CD4-positive, alpha-beta T cell treated with Interleukin-6 at 100 ng/mL for 8 hours (primary cell): ENCODE data around the gene C1QTNF8.

Experiments used
- DNase-seq: peaks from one replicate; pipeline ENCODE4 v3.0.0-alpha.2; 2020; ENCODE audit warnings: mixed read lengths, low spot score

Gene C1QTNF8

DNA sequence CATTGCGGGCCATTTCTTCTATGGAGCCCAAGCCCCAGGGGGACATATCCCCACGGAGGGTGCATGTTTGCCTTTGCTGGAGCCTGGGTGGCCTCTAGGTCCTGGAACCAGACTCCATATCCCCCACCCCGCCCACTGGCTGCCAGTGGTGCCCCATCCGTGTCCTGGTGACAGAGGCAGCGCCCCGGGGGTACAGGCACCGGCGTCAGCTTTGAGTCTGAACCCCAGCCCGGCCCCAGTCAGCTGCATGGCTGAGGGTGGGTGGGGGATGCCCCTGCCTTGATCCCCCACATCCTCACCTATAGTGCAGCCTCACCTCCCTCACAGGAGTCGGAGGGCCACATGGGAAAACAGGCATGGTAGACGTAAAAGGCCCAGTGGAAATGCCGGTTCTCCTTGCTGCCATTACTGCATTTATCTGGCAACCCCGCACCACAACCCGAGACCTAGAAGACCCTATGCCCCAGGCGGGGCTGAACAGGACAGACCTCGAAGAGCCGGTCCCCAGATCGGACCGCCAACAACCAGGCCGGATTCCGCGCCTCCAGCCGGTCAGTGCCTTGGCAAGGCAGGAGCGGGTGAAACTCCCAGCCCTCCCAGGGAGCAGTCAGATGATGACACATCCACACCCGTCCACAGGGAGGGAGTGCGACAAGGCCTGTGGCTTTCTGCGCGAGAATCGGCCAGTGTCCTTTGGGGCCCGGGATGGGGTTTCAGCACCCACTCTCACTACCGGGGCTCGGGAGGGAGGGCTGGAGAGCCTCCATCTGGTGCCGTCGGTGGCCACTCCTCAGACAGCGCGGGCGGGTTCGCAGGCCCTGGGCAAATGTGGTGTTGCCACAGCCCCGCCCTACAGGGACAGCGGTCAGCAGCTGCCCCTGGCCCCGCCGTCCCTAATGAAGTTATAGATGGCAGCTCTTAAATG lies 35.4 kb downstream of the C1QTNF8 start:
- DNase-seq: no peak

DNA sequence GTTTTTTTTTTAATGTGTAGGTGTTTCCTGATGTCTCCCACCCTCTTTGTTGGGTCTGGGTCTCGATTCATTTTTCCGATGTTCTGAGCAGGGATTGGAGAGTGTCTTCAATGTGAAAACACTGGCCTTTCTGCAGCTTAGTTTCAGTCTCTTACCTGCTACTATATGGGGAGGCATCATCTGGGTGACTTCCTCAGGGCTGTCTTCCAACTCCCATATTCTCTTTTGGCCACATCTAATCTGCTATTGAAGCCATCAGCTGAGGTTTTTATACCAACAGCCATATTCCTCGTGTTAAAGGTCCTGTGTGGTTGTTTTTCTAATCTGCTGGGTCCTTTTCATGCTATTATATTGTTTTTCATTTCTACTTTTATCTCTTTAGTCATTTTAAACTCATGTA lies 36.7 kb downstream of the C1QTNF8 start:
- DNase-seq: no peak

DNA sequence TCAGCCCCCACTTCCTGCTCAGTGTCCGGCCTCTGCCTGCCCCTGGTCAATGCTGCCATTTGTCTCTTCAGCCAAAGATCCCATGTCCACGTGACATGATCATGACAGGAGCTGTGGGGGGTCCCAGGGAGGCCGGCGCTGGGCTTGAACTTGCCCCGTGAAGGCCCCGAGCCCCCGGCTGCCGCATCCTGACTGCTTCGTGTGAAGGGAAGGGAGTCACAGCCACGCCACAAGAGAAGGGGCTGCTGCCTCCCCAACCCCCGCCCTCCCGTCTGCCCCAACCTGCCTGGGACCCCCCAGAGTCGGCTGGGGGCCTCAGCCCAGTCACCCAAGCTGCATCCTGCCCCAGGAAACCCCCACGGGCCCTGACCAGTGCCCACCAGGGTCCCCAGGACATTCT lies 37.8 kb downstream of the C1QTNF8 start:
- no peak for DNase-seq

DNA sequence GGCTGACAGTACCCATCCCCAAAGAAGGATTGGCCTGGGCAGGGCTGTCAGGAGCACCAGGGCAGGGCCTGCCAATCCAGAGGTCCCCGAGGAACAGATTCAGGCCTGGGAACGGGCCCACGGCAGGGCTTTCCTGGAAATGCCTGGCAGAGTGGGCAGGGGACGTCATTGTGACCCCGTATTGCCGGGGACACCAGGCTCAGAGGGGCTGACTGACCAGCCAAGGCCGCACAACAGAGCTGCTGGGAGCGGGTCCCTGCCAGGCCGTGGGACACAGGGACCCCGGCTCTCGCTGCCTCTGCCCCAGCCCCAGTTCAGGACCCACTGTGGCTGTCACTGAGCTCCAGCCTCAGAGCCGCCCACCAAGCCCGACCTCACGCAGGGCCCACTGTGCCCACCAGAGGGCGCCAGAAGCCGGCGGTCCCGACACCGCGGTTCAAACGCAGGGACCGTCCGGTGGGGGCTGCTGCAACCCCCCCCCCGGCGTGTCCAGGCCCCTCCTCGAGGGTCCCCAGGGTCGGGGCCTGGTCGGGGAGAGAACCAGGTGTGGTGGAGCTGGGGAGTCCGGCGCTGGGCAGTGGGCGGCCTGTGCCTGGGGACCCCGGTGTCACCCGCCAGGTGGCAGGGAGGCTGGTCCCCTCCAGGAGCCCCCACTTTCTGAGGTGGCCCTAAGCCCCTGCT lies 38.7 kb downstream of the C1QTNF8 start:
- DNase-seq: peak; percentile 35

DNA sequence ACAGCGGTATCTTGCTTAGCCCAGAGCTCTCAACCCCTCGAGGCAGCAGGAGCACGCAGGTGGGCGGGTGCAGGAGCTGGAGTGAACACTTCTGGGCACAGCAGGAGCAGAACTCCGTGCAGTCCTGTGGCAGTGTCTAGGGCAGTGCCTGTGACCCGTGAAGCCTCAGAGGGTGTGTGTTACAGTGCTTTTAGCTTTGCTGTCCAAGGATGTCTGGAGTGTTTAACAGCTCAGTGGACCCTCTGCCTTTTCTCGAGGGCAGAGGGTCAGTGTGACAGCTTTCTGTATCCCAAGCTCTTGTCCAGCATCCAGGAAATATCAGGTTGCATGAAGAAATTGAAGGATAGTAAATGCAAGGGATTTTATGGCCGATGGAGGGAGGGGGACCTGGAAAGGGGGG lies 39.8 kb downstream of the C1QTNF8 start:
- no peak for DNase-seq

DNA sequence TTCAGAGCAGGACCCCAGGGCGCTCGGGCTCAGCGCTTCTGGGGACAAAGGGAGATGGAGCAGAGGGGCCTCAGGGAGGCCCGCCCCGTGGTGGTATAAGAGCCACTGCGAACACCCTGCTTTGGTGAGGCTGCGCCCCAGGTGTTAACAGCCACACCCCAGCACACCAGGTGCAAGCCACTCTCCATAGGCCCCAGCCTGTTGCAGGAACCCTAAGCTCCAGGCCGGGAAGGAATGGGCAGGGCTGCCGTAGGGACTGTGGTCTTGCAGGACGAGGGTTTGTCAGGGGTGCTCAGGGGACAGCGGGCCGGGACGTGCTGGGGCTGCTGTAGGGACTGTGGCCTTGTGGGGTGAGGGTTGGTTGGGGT lies 40.5 kb downstream of the C1QTNF8 start:
- DNase-seq: no peak

DNA sequence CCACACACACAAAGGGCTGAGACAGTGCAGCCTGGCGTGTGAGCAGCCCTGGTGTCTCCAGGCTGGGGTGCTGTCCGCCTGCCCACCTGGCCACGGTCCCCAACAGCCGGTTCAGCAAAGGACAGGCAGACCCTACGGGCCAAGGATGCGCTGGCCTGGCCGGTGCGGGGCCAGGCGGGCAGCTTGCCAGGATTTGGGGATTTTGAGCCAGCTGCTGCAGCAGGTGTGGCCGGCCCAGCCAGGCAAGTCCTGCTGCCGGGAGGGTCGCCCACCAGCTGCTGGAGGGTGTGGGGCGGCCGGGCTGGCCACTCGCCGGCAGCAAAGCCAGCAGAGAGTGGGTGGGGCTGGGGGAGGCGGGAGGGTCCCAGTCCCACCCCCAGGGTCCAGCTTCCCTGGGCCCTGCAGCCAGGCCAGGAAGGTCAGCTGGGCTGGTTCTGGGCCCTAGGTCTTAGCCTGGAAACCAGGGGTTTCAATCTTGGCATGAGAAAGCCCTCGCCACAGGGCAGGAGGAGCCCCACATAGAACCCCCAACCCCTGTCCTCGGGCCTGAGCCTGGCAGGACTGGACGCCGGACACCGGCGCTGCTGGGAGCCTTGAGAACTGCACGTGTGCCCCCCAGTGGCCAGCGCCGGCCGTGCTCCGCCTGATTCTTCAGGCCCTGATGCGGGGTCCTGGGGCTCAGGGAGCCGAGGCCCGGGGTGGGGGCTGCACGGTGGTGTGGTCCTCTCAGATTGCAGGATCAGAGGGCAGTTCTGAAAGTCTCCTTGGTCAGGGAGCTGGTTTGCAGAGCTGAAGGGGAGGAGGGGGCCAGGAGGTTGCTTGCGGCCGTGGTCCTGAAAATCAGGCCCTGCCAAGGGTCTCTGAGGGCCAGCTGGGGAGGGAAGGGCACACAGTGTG lies 41.1 kb downstream of the C1QTNF8 start:
- peak; percentile 13 for DNase-seq

DNA sequence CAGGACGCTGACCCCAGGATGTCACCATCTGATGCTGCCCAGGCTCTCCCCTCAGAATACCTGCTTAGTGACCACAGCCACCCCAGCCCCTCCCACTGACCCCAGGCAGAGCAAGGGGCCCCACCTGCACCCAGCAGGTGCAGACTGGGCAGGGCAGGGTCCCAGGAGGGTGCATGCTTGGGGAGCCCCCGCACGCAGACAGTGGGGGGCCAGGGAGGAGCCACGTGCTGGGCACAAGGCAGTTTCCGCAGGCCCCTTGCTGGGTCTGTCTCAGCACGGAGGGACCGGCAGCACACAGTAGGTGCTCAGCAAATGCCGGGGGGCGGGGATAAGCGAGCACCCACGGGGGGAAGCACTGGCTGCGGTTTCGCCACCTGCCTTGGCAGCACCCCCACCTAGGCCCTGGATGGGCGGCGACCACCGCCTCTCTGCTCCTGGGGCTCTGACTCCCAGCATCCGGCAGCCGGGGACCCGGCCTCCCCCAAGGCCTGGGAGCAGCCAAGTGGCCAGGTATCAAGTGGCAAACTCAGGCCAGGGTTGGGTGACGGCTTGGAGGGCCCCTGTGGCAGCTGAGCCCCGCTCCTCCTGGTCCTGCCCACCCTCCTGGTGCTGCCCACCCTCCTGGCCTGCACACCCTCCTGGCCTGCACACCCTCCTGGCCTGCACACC lies 42.2 kb downstream of the C1QTNF8 start:
- no peak for DNase-seq

DNA sequence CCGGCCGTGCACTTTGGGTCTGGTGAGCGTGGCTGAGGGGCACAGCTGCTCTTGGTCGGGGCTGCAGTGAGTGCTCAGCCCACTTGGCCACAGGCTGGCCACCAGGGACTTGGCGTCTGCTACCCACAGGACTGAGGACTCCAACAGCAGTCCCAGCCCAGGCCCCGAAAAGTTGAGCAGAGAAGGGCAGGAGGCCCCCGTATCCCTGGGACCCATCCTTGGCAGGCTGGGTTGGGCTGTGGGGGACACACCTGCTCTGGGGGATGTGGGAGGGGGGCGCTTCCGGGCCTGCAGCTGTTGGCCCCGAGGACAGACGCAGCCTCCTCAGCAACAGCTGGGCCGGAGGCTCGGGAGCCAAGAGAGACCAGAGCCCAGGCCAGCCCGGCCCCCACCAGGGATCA lies 42.9 kb downstream of the C1QTNF8 start:
- no peak for DNase-seq

DNA sequence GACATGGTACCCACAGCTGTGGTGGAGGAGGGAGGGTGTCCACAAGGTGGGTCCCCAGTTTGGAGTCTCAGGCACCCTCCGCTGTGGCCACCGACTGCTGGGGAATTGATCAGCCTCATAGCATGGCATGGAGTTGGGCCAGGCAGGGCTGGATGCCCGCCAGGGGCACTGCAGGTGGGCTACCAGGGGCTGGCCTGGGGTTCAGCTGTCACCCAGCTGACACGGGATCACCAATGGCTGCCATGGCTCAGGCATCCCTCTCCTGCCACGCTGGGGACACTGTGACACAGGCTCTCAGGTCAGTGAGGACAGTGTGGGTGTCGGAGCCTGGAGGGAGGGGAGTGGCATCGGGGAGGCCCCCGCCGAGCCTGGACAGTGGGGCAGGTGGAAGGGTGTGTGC lies 43.3 kb downstream of the C1QTNF8 start:
- DNase-seq: no peak

DNA sequence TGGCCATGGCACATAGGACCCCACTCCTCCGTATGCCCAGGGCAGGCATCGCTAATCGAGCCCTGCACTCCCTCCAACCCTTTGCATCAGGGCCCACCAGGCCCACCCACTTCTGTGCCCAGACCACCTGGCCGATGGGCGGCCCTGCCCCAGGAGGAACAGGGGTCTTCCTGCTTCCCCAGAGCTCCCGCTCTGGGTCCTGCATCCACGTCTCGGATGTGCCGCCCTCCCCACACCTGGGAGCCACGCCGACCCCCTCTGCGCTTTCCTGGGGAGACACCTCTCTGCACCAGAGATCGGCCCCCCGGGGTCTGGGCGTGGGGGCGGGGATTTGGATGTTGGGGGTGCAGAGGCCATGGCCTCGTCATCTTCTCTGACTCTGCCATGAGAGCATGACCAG lies 44.6 kb downstream of the C1QTNF8 start:
- no peak for DNase-seq

DNA sequence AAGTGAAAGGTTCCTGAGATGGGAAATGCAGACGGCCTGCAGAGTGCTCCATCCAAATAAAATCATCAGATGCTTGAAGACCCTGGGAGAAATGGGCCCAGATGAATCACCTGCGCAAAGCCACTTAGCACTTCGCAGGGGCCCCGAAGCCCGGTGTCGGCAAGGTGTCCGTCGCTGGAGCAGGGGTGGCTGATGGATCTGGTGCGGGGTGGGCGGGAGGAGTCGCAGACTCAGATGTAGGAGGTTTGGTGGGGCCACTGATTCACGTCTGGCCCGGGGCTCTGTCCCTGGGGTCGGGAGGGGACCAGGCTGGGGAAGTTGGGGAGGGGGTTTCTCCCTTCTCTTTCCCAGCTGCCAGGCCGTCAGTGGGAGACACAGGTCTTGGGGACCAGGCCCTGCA lies 45.1 kb downstream of the C1QTNF8 start:
- no peak for DNase-seq

DNA sequence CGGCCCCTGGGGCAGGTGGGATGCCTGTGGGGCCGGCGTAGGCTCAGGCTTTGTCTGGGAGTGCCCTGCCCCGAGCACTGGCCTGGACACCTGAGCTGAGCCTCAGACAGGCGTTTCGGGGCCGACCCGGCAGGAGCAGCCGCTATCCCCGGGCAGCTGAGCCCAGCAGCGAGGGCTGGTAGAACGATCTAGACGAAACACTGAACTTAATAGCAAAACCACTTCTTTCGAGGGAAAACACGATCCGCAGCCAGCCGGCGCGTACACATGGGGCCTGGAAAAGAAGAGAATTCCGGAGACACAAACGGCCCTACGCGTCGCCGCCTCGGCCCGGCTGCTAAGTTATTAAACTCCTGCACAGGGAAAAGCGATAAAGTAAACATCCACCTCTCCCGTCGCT lies 45.5 kb downstream of the C1QTNF8 start:
- no peak for DNase-seq

DNA sequence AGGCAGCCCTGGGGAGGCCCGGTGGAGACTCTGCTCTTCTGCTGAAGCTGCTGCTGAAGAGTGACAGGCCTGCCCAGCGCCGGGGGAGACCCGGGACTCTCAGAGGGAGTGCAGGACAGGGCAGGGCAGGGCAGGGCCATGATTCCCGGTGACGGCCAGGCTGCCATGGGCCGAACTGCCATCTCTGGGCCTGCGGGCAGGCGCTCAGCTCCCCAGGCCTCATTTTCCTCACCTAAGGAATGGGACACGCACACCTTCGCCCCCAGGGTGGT lies 46.1 kb downstream of the C1QTNF8 start:
- no peak for DNase-seq

DNA sequence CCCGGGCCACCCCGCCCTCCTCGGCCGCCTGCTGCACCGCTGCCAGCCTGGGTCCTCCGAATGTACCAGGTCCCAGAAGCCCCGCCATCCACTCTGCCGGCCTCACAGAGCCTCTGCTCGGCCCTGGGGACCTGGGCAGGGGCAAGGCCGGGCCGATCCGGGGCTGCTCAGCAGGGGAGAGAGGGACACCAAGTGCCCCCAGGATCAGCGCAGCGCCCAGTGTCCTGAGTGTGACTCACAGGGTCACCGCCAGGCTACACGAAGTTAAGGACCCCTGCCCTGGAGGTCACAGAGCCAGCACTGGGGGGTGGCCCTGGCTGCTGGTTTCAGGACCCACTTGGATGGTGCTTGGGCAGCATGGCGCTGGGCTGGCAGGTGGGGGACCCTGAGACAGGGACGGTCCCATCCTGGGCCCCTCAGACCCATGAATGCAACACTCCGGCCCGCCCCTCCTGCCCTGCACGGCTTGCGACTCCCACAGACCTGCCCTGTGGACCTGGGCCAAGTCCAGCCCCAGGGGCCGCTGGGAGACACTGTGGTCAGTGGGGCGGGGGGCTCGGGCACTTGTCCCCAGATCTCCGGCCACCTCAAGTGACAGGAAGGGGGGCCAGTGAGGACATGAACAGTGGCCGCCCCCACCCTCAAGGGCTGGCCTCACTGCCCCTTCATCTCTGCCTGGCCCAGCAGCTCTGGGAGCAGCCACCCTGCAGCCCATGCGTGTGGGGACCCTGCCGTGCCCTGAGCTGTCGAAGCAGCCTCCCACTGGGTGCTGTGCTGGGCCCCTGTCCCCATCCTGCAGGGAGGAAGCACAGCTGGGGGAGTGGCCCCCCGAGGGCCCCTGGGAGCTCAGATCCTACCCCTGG lies 46.7 kb downstream of the C1QTNF8 start:
- DNase-seq: no peak

DNA sequence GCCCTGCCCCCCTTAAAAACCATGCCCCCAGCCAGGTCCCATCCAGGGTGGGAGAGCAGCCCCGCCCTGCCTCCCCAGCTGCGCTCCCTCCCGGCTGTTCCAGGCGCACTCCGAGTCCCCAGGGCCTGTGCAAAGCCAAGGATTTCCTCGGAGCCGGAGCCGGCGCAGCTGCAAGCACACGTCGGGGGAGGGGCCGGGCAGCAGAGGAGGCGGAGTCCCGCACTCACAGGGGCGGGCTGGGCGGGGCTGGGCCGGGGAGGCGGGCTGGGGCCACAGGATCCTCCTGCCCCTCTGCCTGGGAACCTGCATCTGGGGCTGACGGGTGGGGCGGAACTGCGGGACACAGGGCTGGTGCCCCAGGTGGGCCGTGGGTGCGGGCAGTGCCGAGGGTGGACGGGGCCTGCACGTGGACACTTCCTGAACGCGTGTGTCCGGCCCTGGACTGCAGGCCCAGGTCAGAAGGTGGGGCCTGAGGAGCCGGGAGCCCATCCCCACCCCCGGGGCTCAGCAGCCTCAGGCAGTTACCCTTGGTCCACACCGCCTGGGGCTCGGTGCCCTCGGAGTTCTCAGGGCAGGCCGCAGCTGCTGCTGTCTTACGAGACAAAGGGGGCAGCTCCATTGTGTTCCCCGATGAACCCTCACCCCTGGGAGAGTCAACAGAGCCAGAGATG lies 47.5 kb downstream of the C1QTNF8 start:
- no peak for DNase-seq

DNA sequence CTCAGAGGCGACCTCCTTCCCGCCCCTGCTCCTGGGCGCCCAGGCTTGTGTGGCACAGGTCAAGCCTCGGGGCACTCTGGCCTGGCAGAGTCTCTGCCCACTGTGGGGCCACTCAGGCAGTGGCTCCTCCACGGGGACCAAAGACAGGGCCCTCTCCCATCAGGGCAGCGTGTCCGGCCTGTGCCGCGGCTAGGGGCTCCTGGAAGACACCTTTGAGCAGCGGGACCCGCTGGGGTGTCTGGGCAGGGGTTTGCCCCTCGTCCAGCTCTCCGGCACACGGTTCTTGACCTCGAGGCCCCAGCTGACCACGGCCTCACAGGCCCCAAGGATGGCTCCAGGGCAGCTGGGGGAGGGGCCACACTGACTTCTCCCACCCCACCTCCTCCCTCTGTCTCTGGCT lies 48.2 kb downstream of the C1QTNF8 start:
- no peak for DNase-seq

DNA sequence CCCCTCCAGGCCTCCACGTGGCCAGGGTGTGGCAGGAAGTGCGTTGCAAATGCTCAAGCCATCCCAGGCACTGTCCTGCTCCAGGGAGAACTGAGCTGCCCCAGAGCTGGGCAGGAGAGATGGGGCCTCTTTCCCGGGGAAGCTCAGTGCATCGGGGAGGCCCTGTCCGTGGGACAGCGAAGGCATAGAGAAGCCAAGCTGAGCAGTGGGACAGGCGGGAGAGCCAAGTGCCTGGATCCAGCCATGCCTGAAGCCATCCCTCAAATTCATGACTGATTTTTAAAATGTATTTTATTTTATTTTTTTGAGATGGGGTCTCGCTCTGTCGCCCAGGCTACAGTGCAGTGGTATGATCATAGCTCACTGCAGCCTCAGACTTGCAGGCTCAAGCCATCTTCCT lies 48.9 kb downstream of the C1QTNF8 start:
- DNase-seq: no peak

DNA sequence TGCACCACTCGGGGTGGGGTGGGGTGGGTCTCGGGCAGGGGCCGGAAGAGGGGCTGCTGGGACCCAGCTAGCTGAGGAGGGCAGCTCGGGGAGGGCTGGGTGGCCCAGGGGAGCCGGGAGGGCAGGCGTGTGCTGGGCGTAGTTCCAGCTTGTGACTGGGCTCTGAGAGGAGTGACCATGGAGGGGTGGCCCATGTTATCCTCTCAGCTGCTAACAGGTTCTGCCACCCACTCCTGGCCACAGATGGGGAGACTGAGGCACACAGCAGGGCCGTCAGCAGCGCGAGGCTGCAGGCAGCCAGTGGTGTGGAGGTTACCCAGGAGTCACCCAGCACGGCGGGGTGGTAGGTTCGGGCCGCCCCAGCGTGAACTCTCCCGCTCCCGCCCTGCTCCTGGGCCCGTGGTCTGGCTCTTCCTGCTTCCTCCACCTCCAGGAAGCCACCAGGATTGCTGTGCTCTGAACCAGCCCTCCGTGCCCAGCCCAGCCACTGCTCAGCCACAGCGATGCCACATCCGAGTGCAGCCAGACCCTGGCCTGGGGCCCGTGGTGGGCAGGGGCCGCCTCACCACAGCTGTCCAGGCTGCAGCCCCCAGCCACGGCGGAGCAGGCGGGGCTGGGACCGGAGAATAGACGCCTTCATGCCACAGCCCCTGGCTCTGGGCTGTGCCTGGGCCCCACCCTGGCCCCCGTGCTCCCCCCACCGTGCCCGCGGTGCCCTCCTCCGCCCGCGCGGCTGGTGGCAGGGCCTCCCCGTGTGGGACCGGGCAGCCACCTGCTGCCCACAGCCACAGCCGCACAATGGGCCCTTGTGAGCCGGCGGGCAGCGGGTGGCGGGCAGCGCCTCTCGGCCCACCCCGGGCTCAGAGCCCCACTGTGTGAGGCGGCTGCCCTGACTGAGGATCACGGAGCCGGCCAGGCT lies 49.8 kb downstream of the C1QTNF8 start:
- no peak for DNase-seq
